ENCODE data around the gene DNASE1L1.

- TF ChIP-seq MAX (IDR thresholded peaks at IDR 0.05; ENCODE audit: low read depth, low read length) = no peak
- TF ChIP-seq CTCF (IDR thresholded peaks at IDR 0.05; ENCODE audit: low read depth, low read length) = no peak
- TF ChIP-seq POLR2A (IDR thresholded peaks at IDR 0.05; ENCODE audit: extremely low read depth, insufficient read length) = no peak
- TF ChIP-seq MYC (IDR thresholded peaks at IDR 0.05; ENCODE audit: low read depth, low read length) = no peak
Measured at GRCh38 chrX:154359362-154360154, 49.5 kb downstream of the DNASE1L1 start.
